LNCAP (cell line): ENCODE measurements around the gene KAT2A.

Source experiments
- CTCF ChIP-seq: fragments of 450-650 bp; IDR thresholded peaks from 2 replicates; pipeline ENCODE4 v1.5.1; 2017; ENCODE audit warnings: mild to moderate bottlenecking

The KAT2A gene

GRCh38 chr17:42076797-42077559, 44.2 kb downstream of the KAT2A start:
- TF ChIP-seq CTCF = no peak

GRCh38 chr17:42075789-42076188, 45.4 kb downstream of the KAT2A start:
- TF ChIP-seq CTCF = no peak

GRCh38 chr17:42072323-42073187, 48.6 kb downstream of the KAT2A start:
- no peak for TF ChIP-seq CTCF

- TF ChIP-seq CTCF = no peak
Measured at GRCh38 chr17:42071810-42072209, 49.4 kb downstream of the KAT2A start.

GRCh38 chr17:42068979-42069378, 52.2 kb downstream of the KAT2A start:
- TF ChIP-seq CTCF = no peak

GRCh38 chr17:42067371-42068091, 53.6 kb downstream of the KAT2A start:
- peak; percentile 96 for TF ChIP-seq CTCF

GRCh38 chr17:42065201-42065600, 56.0 kb downstream of the KAT2A start:
- TF ChIP-seq CTCF = no peak
